ENCODE measurements around the gene NOP9. TPM values are rescaled to one million over a fixed set of nuclear protein-coding genes. Genes with fewer than 3 reads are reported as not detected.
A peak's percentile ranks its signal among the peaks of the same experiment; 100 is the strongest.

The NOP9 gene
- total RNA-seq, 1 experiment from 2014 or later, result 35.1 TPM

DNA sequence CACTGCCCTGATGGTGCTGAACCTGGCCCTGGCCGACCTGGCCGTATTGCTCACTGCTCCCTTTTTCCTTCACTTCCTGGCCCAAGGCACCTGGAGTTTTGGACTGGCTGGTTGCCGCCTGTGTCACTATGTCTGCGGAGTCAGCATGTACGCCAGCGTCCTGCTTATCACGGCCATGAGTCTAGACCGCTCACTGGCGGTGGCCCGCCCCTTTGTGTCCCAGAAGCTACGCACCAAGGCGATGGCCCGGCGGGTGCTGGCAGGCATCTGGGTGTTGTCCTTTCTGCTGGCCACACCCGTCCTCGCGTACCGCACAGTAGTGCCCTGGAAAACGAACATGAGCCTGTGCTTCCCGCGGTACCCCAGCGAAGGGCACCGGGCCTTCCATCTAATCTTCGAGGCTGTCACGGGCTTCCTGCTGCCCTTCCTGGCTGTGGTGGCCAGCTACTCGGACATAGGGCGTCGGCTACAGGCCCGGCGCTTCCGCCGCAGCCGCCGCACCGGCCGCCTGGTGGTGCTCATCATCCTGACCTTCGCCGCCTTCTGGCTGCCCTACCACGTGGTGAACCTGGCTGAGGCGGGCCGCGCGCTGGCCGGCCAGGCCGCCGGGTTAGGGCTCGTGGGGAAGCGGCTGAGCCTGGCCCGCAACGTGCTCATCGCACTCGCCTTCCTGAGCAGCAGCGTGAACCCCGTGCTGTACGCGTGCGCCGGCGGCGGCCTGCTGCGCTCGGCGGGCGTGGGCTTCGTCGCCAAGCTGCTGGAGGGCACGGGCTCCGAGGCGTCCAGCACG, 16.4 kb downstream of the NOP9 start:
- Histone ChIP-seq H3K4me1 (peaks cover 14% of the 10 kb centered on the region), H3K27me3 (replicated peaks; ENCODE audit: control insufficient read depth, insufficient read depth, low read length) (no peaks in the 10 kb centered on the region), H3K4me3 (ENCODE audit: low read depth, low read length) (peak overlapping the region; percentile 33), H3K36me3 (ENCODE audit: control insufficient read depth, insufficient read depth, low read length) (no peaks in the 10 kb centered on the region), H3K9me3 (no peaks in the 10 kb centered on the region)
- H3K9me3 Mint-ChIP-seq (ENCODE audit: unreplicated experiment), result no peaks in the 10 kb centered on the region
- H3K27ac Mint-ChIP-seq (ENCODE audit: unreplicated experiment), result no peak overlapping the region
- intact Hi-C loops (cut with micrococcal nuclease; ENCODE audit: unreplicated experiment), result no loop called here
- ChIA-PET CTCF (interaction anchor here (1.1 to 1.4 kb wide), 3 partner anchors 8 to 74 kb away, joined by 3 to 18 read pairs (median 5); partner anchors contain the start of genes CIDEB and TINF2), POLR2A (no interaction called here)
- peak; percentile 71 to 79 for DNase-seq
- peaks cover 14% of the 10 kb centered on the region for H3K27me3 Mint-ChIP-seq (ENCODE audit: insufficient read depth, unreplicated experiment)
- H3K4me1 Mint-ChIP-seq (ENCODE audit: low read depth, unreplicated experiment), result peaks cover 6% of the 10 kb centered on the region
- peak overlapping the region; percentile 60 for H3K4me3 Mint-ChIP-seq (ENCODE audit: unreplicated experiment)
- peak in 1 of 2 experiments; percentile 47 for TF ChIP-seq CTCF (IDR thresholded peaks at IDR 0.05; ENCODE audit: insufficient read depth in 1 of 2, low read depth in 1 of 2, low read length in 1 of 2, severe bottlenecking in 1 of 2, unreplicated experiment in 1 of 2)
- peaks cover 16% of the 10 kb centered on the region for H3K36me3 Mint-ChIP-seq (ENCODE audit: insufficient read depth, unreplicated experiment)
- BruUV-seq (replicated peaks), result no TSS peak

- no peak for TF ChIP-seq CTCF (IDR thresholded peaks at IDR 0.05; ENCODE audit: insufficient read depth in 1 of 2, low read depth in 1 of 2, low read length in 1 of 2, severe bottlenecking in 1 of 2, unreplicated experiment in 1 of 2)
- POLR2A ChIA-PET, result no interaction called here
- BruUV-seq (replicated peaks), result no TSS peak
Observed at GRCh38 chr14:24316597-24316950, 16.9 kb downstream of the NOP9 start.

DNA sequence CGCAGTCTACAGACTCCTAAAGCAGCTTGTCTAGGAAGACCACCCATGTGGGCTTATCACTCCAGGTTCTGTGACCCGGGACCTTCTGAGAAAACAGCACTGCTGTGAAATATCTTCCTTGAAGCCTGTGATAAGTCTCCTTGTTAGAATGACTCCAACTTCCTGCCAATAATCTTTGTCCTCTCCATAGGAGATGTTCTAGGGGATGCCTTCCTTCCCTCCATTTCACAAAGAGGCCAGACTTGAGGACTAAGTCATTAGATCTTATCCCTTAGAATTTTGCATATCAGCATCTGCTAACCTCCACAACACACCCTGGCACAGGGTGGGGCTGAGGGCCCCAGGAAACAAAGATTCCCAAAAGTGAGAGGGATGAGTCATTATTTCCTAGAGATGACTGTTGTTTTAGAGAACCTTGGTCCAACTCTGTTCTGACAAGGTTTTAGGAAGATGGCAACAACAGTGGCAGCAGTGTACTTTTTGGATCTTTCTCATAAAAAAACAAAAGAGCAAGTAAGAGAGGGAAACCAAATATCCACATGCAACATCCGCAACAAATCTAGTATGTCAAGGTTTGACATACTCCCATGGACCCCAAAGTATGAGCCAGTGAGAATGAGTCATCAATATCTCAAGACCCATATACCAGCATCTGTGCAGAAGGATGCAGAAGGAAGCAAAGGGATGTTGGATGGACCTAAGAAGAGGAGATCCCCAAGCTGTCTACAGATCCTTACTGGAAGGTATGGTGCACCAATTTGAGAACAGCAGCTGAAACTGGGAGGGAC, 17.7 kb downstream of the NOP9 start:
- DNase-seq, result no peak
- intact Hi-C loops (cut with micrococcal nuclease; ENCODE audit: unreplicated experiment), result no loop called here
- H3K27ac Mint-ChIP-seq (ENCODE audit: unreplicated experiment), result no peak overlapping the region
- H3K36me3 Mint-ChIP-seq (ENCODE audit: insufficient read depth, unreplicated experiment), result peaks cover 16% of the 10 kb centered on the region
- no peaks in the 10 kb centered on the region for H3K9me3 Mint-ChIP-seq (ENCODE audit: unreplicated experiment)
- BruUV-seq (replicated peaks), result no TSS peak
- Histone ChIP-seq H3K27me3 (replicated peaks; ENCODE audit: control insufficient read depth, insufficient read depth, low read length) (no peaks in the 10 kb centered on the region), H3K4me3 (ENCODE audit: low read depth, low read length) (no peak overlapping the region), H3K36me3 (ENCODE audit: control insufficient read depth, insufficient read depth, low read length) (no peaks in the 10 kb centered on the region), H3K4me1 (peaks cover 14% of the 10 kb centered on the region), H3K9me3 (no peaks in the 10 kb centered on the region)
- H3K4me1 Mint-ChIP-seq (ENCODE audit: low read depth, unreplicated experiment), result peaks cover 6% of the 10 kb centered on the region
- H3K4me3 Mint-ChIP-seq (ENCODE audit: unreplicated experiment), result peak overlapping the region; percentile 60
- TF ChIP-seq CTCF (IDR thresholded peaks at IDR 0.05; ENCODE audit: insufficient read depth in 1 of 2, low read depth in 1 of 2, low read length in 1 of 2, severe bottlenecking in 1 of 2, unreplicated experiment in 1 of 2), result no peak
- ChIA-PET POLR2A (no interaction called here), CTCF (interaction anchor here (1.0 to 1.4 kb wide), 2 partner anchors 10 to 114 kb away, joined by 3 to 18 read pairs; partner anchors contain the start of gene CIDEB)
- peaks cover 14% of the 10 kb centered on the region for H3K27me3 Mint-ChIP-seq (ENCODE audit: insufficient read depth, unreplicated experiment)

More at GRCh38 chr14:24316597-24316950, 16.9 kb downstream of the NOP9 start:
- no peaks in the 10 kb centered on the region for H3K36me3 ChIP-seq (ENCODE audit: control insufficient read depth, insufficient read depth, low read length)
- Mint-ChIP-seq H3K36me3 (ENCODE audit: insufficient read depth, unreplicated experiment) (peaks cover 16% of the 10 kb centered on the region), H3K27me3 (ENCODE audit: insufficient read depth, unreplicated experiment) (peaks cover 14% of the 10 kb centered on the region), H3K4me1 (ENCODE audit: low read depth, unreplicated experiment) (peaks cover 6% of the 10 kb centered on the region), H3K9me3 (ENCODE audit: unreplicated experiment) (no peaks in the 10 kb centered on the region), H3K4me3 (ENCODE audit: unreplicated experiment) (peak overlapping the region; percentile 60), H3K27ac (ENCODE audit: unreplicated experiment) (no peak overlapping the region)
- H3K4me3 ChIP-seq (ENCODE audit: low read depth, low read length), result peak overlapping the region; percentile 33
- CTCF ChIA-PET, result interaction anchor here (1.2 to 1.4 kb wide), 2 partner anchors 9 to 74 kb away, joined by 3 to 18 read pairs; partner anchors contain the start of genes CIDEB and TINF2
- H3K9me3 ChIP-seq, result no peaks in the 10 kb centered on the region
- peaks cover 14% of the 10 kb centered on the region for H3K4me1 ChIP-seq
- intact Hi-C loops (cut with micrococcal nuclease; ENCODE audit: unreplicated experiment), result no loop called here
- DNase-seq, result no peak
- H3K27me3 ChIP-seq (replicated peaks; ENCODE audit: control insufficient read depth, insufficient read depth, low read length), result no peaks in the 10 kb centered on the region
